Central memory CD8-positive, alpha-beta T cell (primary cell): Measurements from ENCODE around the gene TOMT.
"Not testable (repeated sequence)": the region's sequence is repeated elsewhere in the genome, so short reads cannot be mapped to it uniquely, and the experiment has no call there.

Source experiments
- ATAC-seq: fragments of 150-1000 bp; cut with Tn5 transposase; replicated peaks from 2 replicates; pipeline ENCODE4 v1.10.0; 2022; ENCODE audit warnings: mild to moderate bottlenecking, moderate FRiP score, moderate number of reproducible peaks; ENCODE audit not compliant: poor library complexity, severe bottlenecking; ENCODE audit errors: extremely low read depth
- DNase-seq, 2 donors: peaks; one replicate each; pipeline ENCODE4 v3.0.0; 2021; ENCODE audit warnings: low spot score in 2 of 2
- H3K27ac Mint-ChIP-seq: one replicate; pipeline ENCODE4 v1.8.0; 2022; ENCODE audit warnings: low read depth, mild to moderate bottlenecking, moderate library complexity, mixed read lengths
- H3K27me3 Mint-ChIP-seq: one replicate; pipeline ENCODE4 v1.8.0; 2022; ENCODE audit warnings: mixed read lengths
- H3K36me3 Mint-ChIP-seq: one replicate; pipeline ENCODE4 v1.8.0; 2022; ENCODE audit warnings: mild to moderate bottlenecking, moderate library complexity, mixed read lengths; ENCODE audit not compliant: insufficient read depth
- H3K4me1 Mint-ChIP-seq: one replicate; pipeline ENCODE4 v1.8.0; 2022; ENCODE audit warnings: mixed read lengths
- H3K4me3 Mint-ChIP-seq: one replicate; pipeline ENCODE4 v1.8.0; 2022; ENCODE audit warnings: mild to moderate bottlenecking, moderate library complexity, mixed read lengths
- H3K9me3 Mint-ChIP-seq: one replicate; pipeline ENCODE4 v1.8.0; 2022; ENCODE audit warnings: mixed read lengths

TOMT gene

DNA sequence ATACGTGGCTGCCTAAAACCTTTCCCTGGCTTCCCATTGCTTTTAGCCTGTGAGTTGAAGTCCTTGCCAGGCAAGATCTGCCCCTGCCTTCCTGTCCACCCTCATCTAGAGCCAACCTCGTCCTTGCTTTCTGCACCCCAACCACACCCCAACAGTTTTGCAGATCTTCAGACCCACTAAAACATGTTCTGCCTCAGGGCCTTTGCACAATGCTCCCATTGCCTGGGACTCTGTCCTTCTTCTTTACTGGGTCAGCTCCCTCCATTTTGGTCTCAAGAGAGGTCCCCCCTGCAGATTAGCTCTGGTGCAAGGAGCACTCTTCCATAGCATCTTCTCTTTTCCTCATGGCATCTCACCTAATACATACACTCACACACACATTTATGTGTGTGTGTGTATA is 15.2 kb downstream of the TOMT start:
- H3K9me3 Mint-ChIP-seq = no peaks in the 10 kb centered on the region
- peaks cover 26% of the 10 kb centered on the region for H3K27me3 Mint-ChIP-seq
- no peak for DNase-seq
- H3K36me3 Mint-ChIP-seq = no peaks in the 10 kb centered on the region
- H3K4me3 Mint-ChIP-seq = no peak overlapping the region
- ATAC-seq = no peak
- H3K4me1 Mint-ChIP-seq = no peaks in the 10 kb centered on the region
- H3K27ac Mint-ChIP-seq = no peak overlapping the region

DNA sequence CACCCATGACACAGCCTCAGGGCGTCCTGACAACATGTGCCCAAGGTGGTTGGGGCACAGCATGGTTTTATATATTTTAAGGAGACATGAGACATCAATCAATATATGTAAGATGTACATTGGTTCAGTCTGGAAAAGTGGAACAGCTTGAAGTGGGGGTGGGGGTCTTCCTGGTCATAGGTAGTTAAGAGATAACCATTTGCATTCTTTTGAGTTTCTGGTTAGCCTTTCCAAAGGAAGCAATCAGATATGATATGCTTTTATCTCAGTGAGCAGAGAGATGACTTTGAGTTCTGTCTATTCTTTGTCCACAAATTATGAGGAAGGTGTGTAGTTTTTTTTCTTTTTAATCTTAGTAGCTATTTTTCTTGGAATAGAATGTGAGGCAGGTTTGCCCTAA is 16.9 kb downstream of the TOMT start:
- Mint-ChIP-seq H3K4me3 (no peak overlapping the region), H3K4me1 (no peaks in the 10 kb centered on the region), H3K27me3 (peaks cover 26% of the 10 kb centered on the region), H3K9me3 (no peaks in the 10 kb centered on the region), H3K27ac (no peak overlapping the region), H3K36me3 (no peaks in the 10 kb centered on the region)
- DNase-seq = no peak
- no peak for ATAC-seq

GRCh38 chr11:72123117-72123653 is 17.5 kb downstream of the TOMT start:
- ATAC-seq = no peak
- H3K27ac Mint-ChIP-seq = no peak overlapping the region
- H3K4me3 Mint-ChIP-seq = no peak overlapping the region
- no peaks in the 10 kb centered on the region for H3K36me3 Mint-ChIP-seq
- no peak for DNase-seq
- no peaks in the 10 kb centered on the region for H3K9me3 Mint-ChIP-seq
- H3K4me1 Mint-ChIP-seq = no peaks in the 10 kb centered on the region
- peaks cover 26% of the 10 kb centered on the region for H3K27me3 Mint-ChIP-seq

- no peak overlapping the region for H3K4me3 Mint-ChIP-seq
- no peak overlapping the region for H3K27ac Mint-ChIP-seq
- ATAC-seq = no peak
- peaks cover 1% of the 10 kb centered on the region for H3K36me3 Mint-ChIP-seq
- peaks cover 8% of the 10 kb centered on the region for H3K9me3 Mint-ChIP-seq
- peaks cover 17% of the 10 kb centered on the region for H3K27me3 Mint-ChIP-seq
- no peaks in the 10 kb centered on the region for H3K4me1 Mint-ChIP-seq
- no peak for DNase-seq
Observed at GRCh38 chr11:72124046-72124445, 18.3 kb downstream of the TOMT start.

DNA sequence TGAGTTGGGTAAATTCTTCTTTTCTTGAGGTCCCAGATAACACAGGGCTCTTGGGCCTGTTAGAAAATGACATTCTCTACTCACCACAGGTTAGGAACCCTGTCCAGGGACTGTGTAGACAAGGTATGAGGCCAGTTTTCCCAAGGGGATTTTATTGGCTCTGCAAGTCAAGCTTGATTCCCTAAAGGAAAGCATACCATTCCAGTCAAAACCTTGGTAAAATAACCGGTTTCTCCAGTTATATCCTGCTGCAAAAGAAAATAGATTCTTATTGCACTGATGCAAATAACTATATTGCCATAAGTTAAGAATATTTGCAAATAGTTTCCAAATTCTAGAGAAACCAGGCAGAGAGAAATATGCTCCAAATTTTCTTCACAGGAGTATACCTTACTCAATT is 20.2 kb downstream of the TOMT start:
- Mint-ChIP-seq H3K36me3 (peaks cover 1% of the 10 kb centered on the region), H3K27ac (no peak overlapping the region), H3K4me3 (no peak overlapping the region), H3K27me3 (peaks cover 6% of the 10 kb centered on the region), H3K4me1 (no peaks in the 10 kb centered on the region), H3K9me3 (peaks cover 11% of the 10 kb centered on the region)
- DNase-seq (no peak), ATAC-seq (no peak)

DNA sequence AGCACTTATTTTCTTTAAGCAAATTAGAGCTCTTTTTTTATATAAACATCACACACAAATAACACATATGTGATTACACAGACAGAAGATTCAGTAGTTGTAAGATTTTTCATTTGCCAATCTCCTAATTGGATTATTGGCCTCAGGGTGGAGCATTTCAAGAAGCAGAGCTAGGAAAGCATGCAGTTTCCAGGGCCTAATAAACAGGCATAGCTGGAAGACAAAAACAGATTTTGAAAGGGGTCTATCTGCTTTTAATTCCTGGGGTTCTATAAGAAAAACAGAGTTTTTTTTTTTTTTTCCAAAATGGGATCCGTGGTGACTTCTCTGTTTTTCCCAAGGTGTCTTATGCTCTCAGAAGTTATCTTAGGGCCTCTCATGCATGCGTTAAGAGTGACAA is 22.2 kb downstream of the TOMT start:
- peaks cover 11% of the 10 kb centered on the region for H3K9me3 Mint-ChIP-seq
- no peak for ATAC-seq

GRCh38 chr11:72129381-72129780 is 23.7 kb downstream of the TOMT start:
- Mint-ChIP-seq H3K27ac (no peak overlapping the region), H3K36me3 (peaks cover 1% of the 10 kb centered on the region), H3K9me3 (peaks cover 11% of the 10 kb centered on the region), H3K4me3 (no peak overlapping the region), H3K4me1 (no peaks in the 10 kb centered on the region), H3K27me3 (peaks cover 13% of the 10 kb centered on the region)
- no peak for ATAC-seq
- no peak for DNase-seq

More for the DNA sequence above, 22.2 kb downstream of the TOMT start:
- Mint-ChIP-seq H3K4me1 (no peaks in the 10 kb centered on the region), H3K4me3 (no peak overlapping the region), H3K27ac (no peak overlapping the region), H3K36me3 (peaks cover 1% of the 10 kb centered on the region), H3K27me3 (peaks cover 2% of the 10 kb centered on the region)
- no peak for DNase-seq

DNA sequence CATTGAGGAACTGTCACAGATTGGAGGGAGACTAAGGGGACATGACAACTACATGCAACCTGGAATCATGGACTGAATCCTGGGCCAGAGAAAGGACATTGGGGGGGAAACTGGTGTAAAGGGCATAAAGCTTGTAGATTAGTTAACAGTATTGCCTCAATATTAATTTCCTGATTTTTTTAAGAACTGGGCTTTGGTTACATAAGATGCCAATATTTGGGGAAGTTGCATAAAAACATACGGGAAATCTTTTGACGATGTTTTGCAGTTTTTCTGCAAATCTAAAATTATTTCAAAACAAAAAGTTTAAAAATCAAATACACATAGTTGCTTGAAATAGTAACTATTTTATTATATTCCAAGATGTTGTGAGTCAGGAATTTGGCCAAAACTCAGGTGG is 26.9 kb downstream of the TOMT start:
- no peaks in the 10 kb centered on the region for H3K4me1 Mint-ChIP-seq
- peaks cover 13% of the 10 kb centered on the region for H3K27me3 Mint-ChIP-seq
- no peak overlapping the region for H3K27ac Mint-ChIP-seq
- ATAC-seq (no peak), DNase-seq (no peak)
- peaks cover 1% of the 10 kb centered on the region for H3K36me3 Mint-ChIP-seq
- H3K9me3 Mint-ChIP-seq = peaks cover 11% of the 10 kb centered on the region
- H3K4me3 Mint-ChIP-seq = no peak overlapping the region

- not testable (repeated sequence) for DNase-seq, H3K9me3 Mint-ChIP-seq, H3K4me1 Mint-ChIP-seq, H3K27ac Mint-ChIP-seq, H3K36me3 Mint-ChIP-seq, ATAC-seq, H3K4me3 Mint-ChIP-seq
- peaks cover 22% of the 10 kb centered on the region for H3K27me3 Mint-ChIP-seq
Observed at GRCh38 chr11:72135473-72135872, 29.7 kb downstream of the TOMT start, which contains the start of gene FOLR3. Gene FOLR3 (plus strand): TSS chr11:72135725. CDS start chr11:72135953, 228 bp downstream.

DNA sequence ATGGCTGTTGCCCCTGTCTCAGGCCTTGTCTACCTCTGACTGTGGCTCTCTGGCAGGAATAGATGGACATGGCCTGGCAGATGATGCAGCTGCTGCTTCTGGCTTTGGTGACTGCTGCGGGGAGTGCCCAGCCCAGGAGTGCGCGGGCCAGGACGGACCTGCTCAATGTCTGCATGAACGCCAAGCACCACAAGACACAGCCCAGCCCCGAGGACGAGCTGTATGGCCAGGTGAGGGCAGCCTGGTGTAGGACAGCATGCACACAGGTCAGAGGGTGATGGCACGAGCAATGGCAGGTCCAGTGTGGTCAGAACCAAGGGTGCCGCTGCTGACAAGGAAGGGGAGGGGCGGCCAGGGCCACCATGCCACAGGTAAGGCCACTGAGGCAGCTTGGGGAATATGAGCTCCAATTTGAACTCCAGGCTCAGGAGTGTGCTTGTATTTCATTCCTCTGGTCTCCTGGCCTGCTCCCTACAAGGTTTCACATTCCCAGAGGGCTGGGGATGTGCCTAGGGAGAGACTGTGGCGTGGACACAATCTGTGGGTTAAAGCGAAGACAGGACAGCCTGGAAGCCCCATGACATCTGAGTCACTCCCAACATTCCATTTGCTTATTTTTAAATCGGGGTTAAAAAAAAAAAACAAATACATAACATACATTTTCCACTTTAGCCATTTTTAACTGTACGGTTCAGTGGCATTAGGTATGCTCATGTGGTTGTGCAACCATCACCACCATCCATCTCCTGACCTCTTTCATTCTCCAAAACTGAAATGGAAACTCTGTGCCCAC is 30.4 kb downstream of the TOMT start:
- no peaks in the 10 kb centered on the region for H3K36me3 Mint-ChIP-seq
- no peak overlapping the region for H3K4me3 Mint-ChIP-seq
- no peak for ATAC-seq
- no peaks in the 10 kb centered on the region for H3K4me1 Mint-ChIP-seq
- DNase-seq = no peak
- H3K27me3 Mint-ChIP-seq = peaks cover 22% of the 10 kb centered on the region
- H3K9me3 Mint-ChIP-seq = no peaks in the 10 kb centered on the region
- no peak overlapping the region for H3K27ac Mint-ChIP-seq

- H3K27ac Mint-ChIP-seq = no peak overlapping the region
- H3K36me3 Mint-ChIP-seq = no peaks in the 10 kb centered on the region
- peaks cover 22% of the 10 kb centered on the region for H3K27me3 Mint-ChIP-seq
- ATAC-seq (no peak), DNase-seq (no peak)
- no peaks in the 10 kb centered on the region for H3K4me1 Mint-ChIP-seq
- no peaks in the 10 kb centered on the region for H3K9me3 Mint-ChIP-seq
- no peak overlapping the region for H3K4me3 Mint-ChIP-seq
Observed at GRCh38 chr11:72136684-72137262, 31.0 kb downstream of the TOMT start.

DNA sequence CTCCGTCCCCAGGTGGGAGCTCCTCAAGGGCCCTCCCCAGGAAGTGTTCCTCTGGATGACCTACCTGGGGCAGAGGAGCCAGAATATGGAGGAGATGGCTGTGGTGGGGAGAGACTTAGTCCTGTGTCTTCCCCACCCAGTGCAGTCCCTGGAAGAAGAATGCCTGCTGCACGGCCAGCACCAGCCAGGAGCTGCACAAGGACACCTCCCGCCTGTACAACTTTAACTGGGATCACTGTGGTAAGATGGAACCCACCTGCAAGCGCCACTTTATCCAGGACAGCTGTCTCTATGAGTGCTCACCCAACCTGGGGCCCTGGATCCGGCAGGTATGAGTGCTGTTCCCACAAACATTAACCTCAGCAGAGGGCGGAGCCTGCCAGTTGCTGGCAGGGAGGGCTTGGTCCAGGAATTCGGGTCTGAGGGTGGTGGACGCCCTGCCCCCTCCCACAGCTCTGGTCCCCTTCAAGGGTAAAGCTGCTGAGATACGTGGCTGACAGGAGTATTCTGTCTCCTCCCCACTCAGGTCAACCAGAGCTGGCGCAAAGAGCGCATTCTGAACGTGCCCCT is 33.2 kb downstream of the TOMT start:
- no peak overlapping the region for H3K27ac Mint-ChIP-seq
- H3K4me3 Mint-ChIP-seq = no peak overlapping the region
- DNase-seq (no peak), ATAC-seq (no peak)
- peaks cover 2% of the 10 kb centered on the region for H3K4me1 Mint-ChIP-seq
- H3K9me3 Mint-ChIP-seq = no peaks in the 10 kb centered on the region
- no peaks in the 10 kb centered on the region for H3K36me3 Mint-ChIP-seq
- peaks cover 10% of the 10 kb centered on the region for H3K27me3 Mint-ChIP-seq

DNA sequence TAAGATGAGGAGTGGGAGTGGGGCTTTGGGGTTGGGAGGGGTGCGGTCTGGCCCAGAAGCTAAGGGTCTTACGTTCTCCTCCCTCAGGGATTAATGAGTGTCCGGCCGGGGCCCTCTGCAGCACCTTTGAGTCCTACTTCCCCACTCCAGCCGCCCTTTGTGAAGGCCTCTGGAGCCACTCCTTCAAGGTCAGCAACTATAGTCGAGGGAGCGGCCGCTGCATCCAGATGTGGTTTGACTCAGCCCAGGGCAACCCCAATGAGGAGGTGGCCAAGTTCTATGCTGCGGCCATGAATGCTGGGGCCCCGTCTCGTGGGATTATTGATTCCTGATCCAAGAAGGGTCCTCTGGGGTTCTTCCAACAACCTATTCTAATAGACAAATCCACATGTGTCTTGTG is 33.8 kb downstream of the TOMT start:
- Mint-ChIP-seq H3K36me3 (no peaks in the 10 kb centered on the region), H3K27me3 (peaks cover 9% of the 10 kb centered on the region), H3K4me3 (no peak overlapping the region), H3K9me3 (no peaks in the 10 kb centered on the region), H3K4me1 (peaks cover 4% of the 10 kb centered on the region), H3K27ac (no peak overlapping the region)
- DNase-seq (no peak), ATAC-seq (no peak)
